Activated CD4-positive, alpha-beta T cell treated with anti-CD3 and anti-CD28 coated beads for 4 hours (primary cell): ENCODE data around the gene APH1A.
A peak's percentile ranks its signal among the peaks of the same experiment; 100 is the strongest.
"Not testable (repeated sequence)": the region's sequence is repeated elsewhere in the genome, so short reads cannot be mapped to it uniquely, and the experiment has no call there.

Experiments used
- DNase-seq, 2 donors: peaks; one replicate each; pipeline ENCODE4 v3.0.0-alpha.2; 2020

APH1A gene

GRCh38 chr1:150268705-150269403 is at the start of gene APH1A:
Gene APH1A, minus strand, starts transcription at chr1:150269016. Its CDS starts 206 bp downstream, at chr1:150268810.
- DNase-seq, result peak; percentile 91 to 92

DNA sequence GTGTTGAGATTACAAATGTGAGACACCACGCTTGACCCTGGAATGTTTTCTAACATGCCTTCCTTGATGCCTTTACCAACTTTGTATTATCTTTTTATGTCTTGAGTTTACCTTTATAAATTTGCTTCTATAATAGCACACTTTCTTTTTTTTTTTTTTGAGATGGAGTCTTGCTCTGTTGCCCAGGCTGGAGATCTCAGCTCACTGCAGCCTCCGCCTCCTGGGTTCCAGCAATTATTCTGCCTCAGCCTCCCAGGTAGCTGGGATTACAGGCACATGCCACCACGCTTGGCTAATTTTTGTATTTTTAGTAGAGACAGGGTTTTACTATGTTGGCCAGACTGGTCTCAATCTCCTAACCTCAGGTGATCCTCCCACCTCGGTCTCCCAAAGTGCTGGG is 45.9 kb upstream of the APH1A start:
- not testable (repeated sequence) for DNase-seq

- no peak for DNase-seq
Observed at GRCh38 chr1:150311762-150312161, 42.9 kb upstream of the APH1A start.

GRCh38 chr1:150309758-150310508 is 41.1 kb upstream of the APH1A start:
- no peak for DNase-seq

- DNase-seq, result not testable (repeated sequence)
Observed at GRCh38 chr1:150308585-150308984, 39.8 kb upstream of the APH1A start.

DNA sequence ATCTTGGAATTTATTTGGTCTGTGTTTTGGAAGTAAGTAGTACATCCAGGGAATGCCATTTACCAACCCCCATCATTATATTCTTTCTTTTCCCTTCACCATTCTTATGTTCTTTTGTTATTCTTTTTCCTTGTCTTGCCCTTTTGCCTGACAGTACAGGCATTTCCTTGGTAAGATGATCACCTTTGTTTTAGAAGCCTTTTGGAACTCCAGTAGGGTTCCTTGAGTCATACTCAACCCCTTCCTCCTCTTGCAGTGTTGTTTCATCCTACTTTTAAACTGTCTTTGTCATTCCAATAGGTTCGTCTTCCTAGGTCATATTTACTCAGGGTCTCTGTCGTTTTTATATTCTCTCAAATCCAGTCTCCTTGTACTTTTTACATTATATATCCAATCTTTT is 34.1 kb upstream of the APH1A start:
- no peak for DNase-seq

GRCh38 chr1:150302338-150302737 is 33.5 kb upstream of the APH1A start:
- DNase-seq, result no peak

GRCh38 chr1:150299716-150300115 is 30.9 kb upstream of the APH1A start:
- DNase-seq, result no peak

DNA sequence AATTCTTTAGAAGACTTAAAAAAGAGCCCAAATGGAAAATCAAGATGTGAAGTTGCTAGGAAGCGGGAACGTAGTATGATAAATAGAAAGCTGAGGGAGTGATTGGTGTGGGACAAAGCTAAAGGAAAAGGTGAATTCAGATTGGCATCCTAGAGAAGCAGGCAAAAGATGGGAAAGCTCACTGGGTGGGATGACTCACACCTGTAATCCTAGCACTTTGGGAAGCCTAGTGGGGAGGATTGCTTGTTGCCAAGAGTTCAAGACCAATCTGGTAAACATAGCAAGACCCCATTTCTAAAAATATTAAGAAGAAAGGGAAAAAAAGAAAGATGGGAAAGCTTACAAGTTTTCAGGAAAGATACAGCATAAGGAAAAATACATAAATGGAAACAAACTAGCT is 26.7 kb upstream of the APH1A start:
- DNase-seq, result no peak

DNA sequence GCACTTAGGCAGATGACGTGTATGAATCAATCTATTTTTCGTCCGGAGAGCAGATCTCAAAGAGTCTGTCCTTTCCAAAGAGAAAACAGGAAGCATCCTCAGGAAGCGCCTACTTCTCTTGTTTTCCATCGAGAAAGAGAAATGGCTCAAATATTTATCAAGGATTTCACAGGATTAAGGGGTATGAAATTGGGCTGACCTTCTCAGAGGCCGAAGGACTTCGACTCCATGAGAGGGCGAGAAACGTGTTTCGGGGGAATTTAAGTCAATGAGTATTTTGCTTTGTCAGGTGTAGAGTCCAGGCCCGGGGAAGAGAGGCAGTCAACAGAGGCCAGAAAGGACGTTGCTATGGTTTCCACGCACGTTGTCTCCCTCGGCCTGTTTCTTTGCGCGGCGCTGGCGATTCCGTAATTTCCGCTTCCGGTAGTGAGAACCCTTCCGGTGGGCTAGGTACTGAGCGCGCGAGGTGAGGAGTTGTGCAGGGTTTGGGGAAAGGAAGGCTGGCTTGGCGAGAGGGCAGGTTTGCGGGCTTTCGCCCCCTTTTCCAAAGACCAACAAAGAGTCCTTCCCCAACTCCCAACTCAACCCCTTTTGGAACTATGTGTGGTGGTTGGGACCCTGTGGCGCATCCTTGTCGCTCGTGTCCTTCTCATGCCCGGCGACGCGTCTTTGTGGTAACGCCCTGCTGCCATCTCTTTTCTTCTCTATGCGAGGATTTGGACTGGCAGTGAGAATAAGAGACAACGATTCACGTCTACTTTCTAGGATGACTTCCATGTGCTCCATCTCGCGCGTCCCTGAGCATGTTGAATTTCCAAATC is 24.8 kb upstream of the APH1A start, which contains the start of gene MRPS21:
Gene MRPS21, plus strand, starts transcription at position 429 of the 821 bp plus-strand sequence. CDS start 506 bp downstream, outside the sequence.
- DNase-seq, result peak; percentile 78 to 80

- no peak for DNase-seq
Observed at GRCh38 chr1:150288822-150289221, 20.0 kb upstream of the APH1A start.

DNA sequence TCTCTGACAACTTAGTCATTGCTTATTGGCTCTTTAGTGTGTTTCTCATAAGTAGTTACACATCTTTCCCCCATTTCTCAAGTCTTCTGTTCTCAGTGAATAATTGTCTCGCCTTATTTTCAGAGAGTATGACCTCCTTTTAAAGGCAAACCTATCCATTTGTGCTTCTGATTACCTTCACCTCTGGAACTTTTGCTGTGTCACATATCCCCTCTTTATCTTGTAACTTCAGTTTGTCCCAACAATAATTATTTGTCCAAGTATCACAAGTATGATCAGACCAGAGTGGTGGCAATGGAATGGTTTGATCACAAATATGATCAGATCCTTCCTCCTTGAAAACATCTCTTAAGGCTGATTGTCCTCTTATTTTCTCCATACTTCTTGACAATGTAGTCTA is 19.6 kb upstream of the APH1A start:
- no peak for DNase-seq

DNA sequence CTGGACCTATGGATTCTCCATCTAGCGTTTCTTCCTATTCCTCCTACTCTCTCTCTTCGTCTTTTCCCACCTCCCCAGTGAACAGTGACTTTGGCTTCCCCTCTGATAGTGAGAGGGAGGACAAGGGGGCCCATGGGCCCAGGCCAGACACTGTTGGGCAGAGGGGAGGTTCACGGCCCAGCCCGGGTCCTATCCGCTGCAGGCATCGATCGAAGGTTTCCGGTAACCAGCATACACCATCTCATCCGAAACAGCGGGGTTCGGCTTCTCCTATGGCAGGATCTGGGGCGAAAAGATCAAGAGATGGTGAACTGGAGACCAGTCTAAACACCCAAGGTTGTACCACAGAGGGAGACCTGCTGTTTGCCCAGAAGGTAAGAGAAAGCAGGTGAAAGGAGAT is 14.4 kb upstream of the APH1A start:
- no peak for DNase-seq

- no peak for DNase-seq
Observed at GRCh38 chr1:150282558-150282958, 13.7 kb upstream of the APH1A start.

GRCh38 chr1:150281758-150282557 is 13.1 kb upstream of the APH1A start, which contains the start of gene CIART:
Gene CIART, plus strand, starts transcription at chr1:150282554. Its CDS starts 714 bp downstream, at chr1:150283268.
- peak; percentile 75 to 84 for DNase-seq

GRCh38 chr1:150281221-150281757 is 12.5 kb upstream of the APH1A start:
- DNase-seq, result peak; percentile 63 to 66

GRCh38 chr1:150280138-150280707 is 11.4 kb upstream of the APH1A start:
- DNase-seq, result no peak

GRCh38 chr1:150273311-150273710 is 4.5 kb upstream of the APH1A start:
- no peak for DNase-seq

DNA sequence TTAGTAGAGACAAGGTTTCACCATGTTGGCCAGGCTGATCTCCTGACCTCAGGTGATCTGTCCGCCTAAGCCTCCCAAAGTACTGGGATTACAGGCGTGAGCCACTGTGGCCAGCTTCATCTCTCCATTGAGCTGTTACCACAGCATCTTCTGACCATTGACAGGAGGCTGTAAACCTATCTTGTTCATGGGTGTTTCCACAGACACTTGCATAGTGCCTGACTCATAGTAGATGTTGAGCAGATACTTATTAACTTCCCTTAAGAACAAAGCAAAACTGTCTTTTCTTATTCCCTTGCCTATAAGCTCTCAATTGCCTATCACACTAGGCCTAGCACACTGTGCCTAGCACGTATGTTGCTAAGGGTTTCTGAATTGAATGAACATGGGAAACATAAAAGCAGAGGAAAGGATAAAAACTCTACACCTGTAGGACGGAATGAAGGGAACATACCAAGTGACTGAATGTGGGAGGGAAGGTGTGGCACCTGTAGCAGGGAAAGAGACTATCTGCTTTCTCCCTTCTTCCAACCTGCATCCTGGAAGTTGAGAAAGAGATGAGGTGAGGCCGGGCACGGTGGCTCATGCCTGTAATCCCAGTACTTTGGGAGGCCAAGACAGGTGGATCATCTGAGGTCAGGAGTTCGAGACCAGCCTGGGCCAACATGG is 2.6 kb upstream of the APH1A start:
- no peak for DNase-seq

GRCh38 chr1:150269451-150269850 is 635 bp upstream of the APH1A start:
- no peak for DNase-seq

- peak in 1 of 2 donors; percentile 36 for DNase-seq
Observed at GRCh38 chr1:150268340-150268704, 494 bp downstream of the APH1A start.
